GM12878 (cell line): ENCODE measurements around the gene TMEM44. TPM values are rescaled to one million over a fixed set of nuclear protein-coding genes. Genes with fewer than 3 reads are reported as not detected.

Source experiments
- ASH2L ChIP-seq: fragments of 300-600, 200-600 bp; sonication (generic); IDR thresholded peaks from 2 replicates; pipeline ENCODE4 v1.6.1; 2017; ENCODE audit warnings: low read depth, mild to moderate bottlenecking, borderline replicate concordance
- CBFB ChIP-seq: IDR thresholded peaks from 2 replicates; pipeline ENCODE4 v1.6.1; 2016; ENCODE audit warnings: antibody characterized with exemption, low read depth
- CBX5 ChIP-seq: sonication (generic); IDR thresholded peaks from 2 replicates; pipeline ENCODE4 v1.6.1; 2016; ENCODE audit warnings: low read depth, moderate library complexity, mild to moderate bottlenecking, inconsistent platforms
- EED ChIP-seq: sonication (generic); IDR thresholded peaks from 2 replicates; pipeline ENCODE4 v1.6.1; 2016; ENCODE audit warnings: antibody characterized with exemption, low read depth
- EGR1 ChIP-seq, 2 experiments: IDR thresholded peaks; 1 replicate in 1 of 2; 2 replicates in 1 of 2; pipeline ENCODE4 v1.6.1; 2011 to 2012; ENCODE audit warnings: low read depth in 2 of 2, low read length in 2 of 2, borderline replicate concordance in 1 of 2, mild to moderate bottlenecking in 1 of 2, moderate library complexity in 1 of 2
- GATAD2B ChIP-seq: fragments of 450-650 bp; conservative IDR thresholded peaks from 2 replicates; pipeline ENCODE4 v1.6.1; 2017; ENCODE audit warnings: low read depth, mild to moderate bottlenecking, moderate library complexity
- HCFC1 ChIP-seq: fragments of 150-350 bp; IDR thresholded peaks from 2 replicates; pipeline ENCODE4 v1.6.1; 2014; ENCODE audit warnings: low read length
- HDAC2 ChIP-seq: fragments of 200-600 bp; sonication (generic); IDR thresholded peaks from 2 replicates; pipeline ENCODE4 v1.6.1; 2017
- IRF3 ChIP-seq: fragments of 450-650 bp; IDR thresholded peaks from 2 replicates; pipeline ENCODE4 v1.6.1; 2014; ENCODE audit warnings: mild to moderate bottlenecking
- MTA3 ChIP-seq: IDR thresholded peaks from 2 replicates; pipeline ENCODE4 v1.6.1; 2012; ENCODE audit warnings: low read length, inconsistent platforms, borderline replicate concordance
- NR2C1 ChIP-seq: fragments of 450-650 bp; IDR thresholded peaks from 2 replicates; pipeline ENCODE4 v1.6.1; 2017; ENCODE audit warnings: antibody characterized with exemption, mild to moderate bottlenecking, moderate library complexity
- RAD21 ChIP-seq: IDR thresholded peaks from 2 replicates; pipeline ENCODE4 v1.6.1; 2011; ENCODE audit warnings: mild to moderate bottlenecking, low read depth, low read length, moderate library complexity; ENCODE audit not compliant: insufficient read depth
- REST ChIP-seq: IDR thresholded peaks from 2 replicates; pipeline ENCODE4 v1.6.1; 2012; ENCODE audit warnings: mild to moderate bottlenecking, low read depth, low read length
- SMC3 ChIP-seq: IDR thresholded peaks from 2 replicates; pipeline ENCODE4 v1.6.1; 2011; ENCODE audit warnings: low read length, improper control_type of control experiment, borderline replicate concordance
- ZBED1 ChIP-seq: IDR thresholded peaks from 2 replicates; pipeline ENCODE4 v1.6.1; 2016; ENCODE audit warnings: borderline replicate concordance
- ZNF217 ChIP-seq: fragments of 450-650 bp; IDR thresholded peaks from 2 replicates; pipeline ENCODE4 v1.6.1; 2017; ENCODE audit warnings: antibody characterized with exemption, mild to moderate bottlenecking
- polyA plus RNA-seq, 11 experiments: library from polyadenylated mRNA; depleted of rRNA in 4 of 11; unstranded in 6 of 11; stranded (reverse) in 5 of 11; fragments of >200 nt; fragmentation: Nextera tagmentation in 4 of 11; fragmentation: Illumina TruSeq in 1 of 11; extraction: Ambion mirVana in 4 of 11; extraction: Trizol in 1 of 11; gene quantifications; 1 replicate in 1 of 11; 2 replicates in 10 of 11; pipeline versions ENCODE4 v1.2.1 to v1.2.3, GENCODE V29; 2011 to 2016; ENCODE audit warnings: inconsistent platforms in 2 of 11, missing spikeins in 2 of 11, low read depth in 1 of 11
- total RNA-seq, 4 experiments: library from RNA; depleted of rRNA in 3 of 4; stranded (reverse); fragments of >200 nt in 3 of 4; fragmentation: Illumina TruSeq in 1 of 4; extraction: Trizol in 1 of 4; gene quantifications; 2 replicates each; pipeline versions ENCODE4 v1.2.1 to v1.2.3, GENCODE V29; 2013 to 2021
- TF ChIP-seq, protein P1 (sequence below): fragments of 450-650 bp; IDR thresholded peaks from 2 replicates; pipeline ENCODE4 v1.6.1; 2018; ENCODE audit warnings: mild to moderate bottlenecking, low read depth, moderate library complexity; ENCODE audit not compliant: partially characterized antibody
- TF ChIP-seq, protein P2 (sequence below): IDR thresholded peaks from 2 replicates; pipeline ENCODE4 v1.6.1; 2011; ENCODE audit warnings: mild to moderate bottlenecking, low read depth, low read length, moderate library complexity; ENCODE audit not compliant: insufficient replicate concordance
- TF ChIP-seq, protein P3 (sequence below): fragments of 450-650 bp; IDR thresholded peaks from 2 replicates; pipeline ENCODE4 v1.6.1; 2016; ENCODE audit warnings: mild to moderate bottlenecking

The TMEM44 gene
- total and polyA plus RNA-seq, 10 of the 15 experiments (the other 5 are each of a cell fraction or from before 2014, with no cell fraction given), result 0.57 to 8.3 (median 3.6) TPM

GRCh38 chr3:194671900-194672808 is 38.9 kb upstream of the TMEM44 start, which contains the start of gene LSG1 (continued):
- no peak for TF ChIP-seq REST
- TF ChIP-seq, protein P1, sequence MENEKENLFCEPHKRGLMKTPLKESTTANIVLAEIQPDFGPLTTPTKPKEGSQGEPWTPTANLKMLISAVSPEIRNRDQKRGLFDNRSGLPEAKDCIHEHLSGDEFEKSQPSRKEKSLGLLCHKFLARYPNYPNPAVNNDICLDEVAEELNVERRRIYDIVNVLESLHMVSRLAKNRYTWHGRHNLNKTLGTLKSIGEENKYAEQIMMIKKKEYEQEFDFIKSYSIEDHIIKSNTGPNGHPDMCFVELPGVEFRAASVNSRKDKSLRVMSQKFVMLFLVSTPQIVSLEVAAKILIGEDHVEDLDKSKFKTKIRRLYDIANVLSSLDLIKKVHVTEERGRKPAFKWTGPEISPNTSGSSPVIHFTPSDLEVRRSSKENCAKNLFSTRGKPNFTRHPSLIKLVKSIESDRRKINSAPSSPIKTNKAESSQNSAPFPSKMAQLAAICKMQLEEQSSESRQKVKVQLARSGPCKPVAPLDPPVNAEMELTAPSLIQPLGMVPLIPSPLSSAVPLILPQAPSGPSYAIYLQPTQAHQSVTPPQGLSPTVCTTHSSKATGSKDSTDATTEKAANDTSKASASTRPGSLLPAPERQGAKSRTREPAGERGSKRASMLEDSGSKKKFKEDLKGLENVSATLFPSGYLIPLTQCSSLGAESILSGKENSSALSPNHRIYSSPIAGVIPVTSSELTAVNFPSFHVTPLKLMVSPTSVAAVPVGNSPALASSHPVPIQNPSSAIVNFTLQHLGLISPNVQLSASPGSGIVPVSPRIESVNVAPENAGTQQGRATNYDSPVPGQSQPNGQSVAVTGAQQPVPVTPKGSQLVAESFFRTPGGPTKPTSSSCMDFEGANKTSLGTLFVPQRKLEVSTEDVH, result peak; percentile 90
- TF ChIP-seq IRF3, result peak; percentile 53; the same call in 1 of the 2 replicates
- TF ChIP-seq NR2C1, result peak; percentile 48; the same call in 1 of the 2 replicates
- TF ChIP-seq RAD21, result no peak
- no peak for TF ChIP-seq ASH2L
- TF ChIP-seq ZBED1, result no peak
- TF ChIP-seq, protein P2, sequence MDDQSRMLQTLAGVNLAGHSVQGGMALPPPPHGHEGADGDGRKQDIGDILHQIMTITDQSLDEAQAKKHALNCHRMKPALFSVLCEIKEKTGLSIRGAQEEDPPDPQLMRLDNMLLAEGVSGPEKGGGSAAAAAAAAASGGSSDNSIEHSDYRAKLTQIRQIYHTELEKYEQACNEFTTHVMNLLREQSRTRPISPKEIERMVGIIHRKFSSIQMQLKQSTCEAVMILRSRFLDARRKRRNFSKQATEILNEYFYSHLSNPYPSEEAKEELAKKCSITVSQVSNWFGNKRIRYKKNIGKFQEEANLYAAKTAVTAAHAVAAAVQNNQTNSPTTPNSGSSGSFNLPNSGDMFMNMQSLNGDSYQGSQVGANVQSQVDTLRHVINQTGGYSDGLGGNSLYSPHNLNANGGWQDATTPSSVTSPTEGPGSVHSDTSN, result peak; percentile 32
- TF ChIP-seq HCFC1, result peak; percentile 84
- TF ChIP-seq EED, result 0 out of 2 replicates have a peak, but pooled peaks have one; percentile 16
- TF ChIP-seq HDAC2, result no peak
- peak; percentile 37 to 92 for TF ChIP-seq EGR1 (IDR thresholded peaks at IDR 0.05; ENCODE audit: borderline replicate concordance in 1 of 2, low read depth in 2 of 2, low read length in 2 of 2)
- TF ChIP-seq GATAD2B, result peak; percentile 67; the same call in 1 of the 2 replicates
- TF ChIP-seq ZNF217, result no peak
- no peak; the same call in 1 of the 2 replicates for TF ChIP-seq MTA3
- no peak for TF ChIP-seq SMC3
- no peak; the same call in 1 of the 2 replicates for TF ChIP-seq CBX5
- peak; percentile 30; the same call in 1 of the 2 replicates for TF ChIP-seq CBFB
- TF ChIP-seq, protein P3, sequence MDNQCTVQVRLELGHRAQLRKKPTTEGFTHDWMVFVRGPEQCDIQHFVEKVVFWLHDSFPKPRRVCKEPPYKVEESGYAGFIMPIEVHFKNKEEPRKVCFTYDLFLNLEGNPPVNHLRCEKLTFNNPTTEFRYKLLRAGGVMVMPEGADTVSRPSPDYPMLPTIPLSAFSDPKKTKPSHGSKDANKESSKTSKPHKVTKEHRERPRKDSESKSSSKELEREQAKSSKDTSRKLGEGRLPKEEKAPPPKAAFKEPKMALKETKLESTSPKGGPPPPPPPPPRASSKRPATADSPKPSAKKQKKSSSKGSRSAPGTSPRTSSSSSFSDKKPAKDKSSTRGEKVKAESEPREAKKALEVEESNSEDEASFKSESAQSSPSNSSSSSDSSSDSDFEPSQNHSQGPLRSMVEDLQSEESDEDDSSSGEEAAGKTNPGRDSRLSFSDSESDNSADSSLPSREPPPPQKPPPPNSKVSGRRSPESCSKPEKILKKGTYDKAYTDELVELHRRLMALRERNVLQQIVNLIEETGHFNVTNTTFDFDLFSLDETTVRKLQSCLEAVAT, result peak; percentile 50; the same call in 1 of the 2 replicates
